COLO829 (cell line): ENCODE measurements around the gene FN1.
"Not testable (repeated sequence)": the region's sequence is repeated elsewhere in the genome, so short reads cannot be mapped to it uniquely, and the experiment has no call there.

ENCODE experiments used
- DNase-seq: peaks from one replicate; pipeline ENCODE4 v3.0.0; 2012; ENCODE audit warnings: low spot score

The FN1 gene

GRCh38 chr2:215338883-215339679 is 96.8 kb downstream of the FN1 start:
- DNase-seq: no peak

- no peak for DNase-seq
Measured at GRCh38 chr2:215332872-215333595, 102.8 kb downstream of the FN1 start.

DNA sequence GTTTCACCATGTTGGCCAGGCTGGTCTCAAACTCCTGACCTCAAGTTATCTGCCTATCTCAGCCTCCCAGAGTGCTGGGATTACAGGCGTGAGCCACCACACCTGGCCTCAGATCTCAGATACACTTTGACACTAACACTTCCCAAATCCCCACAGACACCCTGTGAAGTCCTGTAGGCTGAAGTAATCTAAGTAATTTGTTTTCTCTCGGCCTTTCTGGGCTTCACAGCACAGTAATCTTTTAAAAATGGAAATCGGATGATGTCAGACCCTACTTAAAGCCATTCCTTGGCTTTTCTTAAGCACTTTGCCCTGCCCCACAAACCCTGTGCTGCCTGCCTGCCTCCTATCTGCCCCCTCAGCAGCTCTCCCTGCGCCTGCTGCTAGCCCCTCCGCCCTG is 107.8 kb downstream of the FN1 start:
- no peak for DNase-seq

DNA sequence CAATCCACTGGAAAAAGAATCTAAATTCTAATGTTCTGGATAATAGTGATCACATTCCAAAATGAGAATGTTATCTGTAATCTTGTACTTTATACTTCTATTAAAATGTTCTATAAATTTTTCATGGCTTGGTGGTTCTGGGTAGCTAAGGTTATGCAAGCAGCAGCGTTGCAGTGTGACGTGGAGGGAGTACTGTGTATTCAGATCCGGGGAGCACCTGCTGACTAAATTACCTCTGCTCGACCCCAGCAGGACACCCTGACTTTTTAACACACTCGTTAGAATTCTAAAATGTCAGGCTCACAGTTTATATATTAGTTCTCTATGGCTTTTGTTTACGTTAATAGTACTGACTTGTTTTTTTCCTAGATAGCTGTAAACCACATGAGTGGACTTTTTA is 111.1 kb downstream of the FN1 start:
- DNase-seq: no peak

GRCh38 chr2:215320679-215321078 is 115.2 kb downstream of the FN1 start:
- no peak for DNase-seq

- DNase-seq: no peak
Measured at GRCh38 chr2:215320102-215320501, 115.8 kb downstream of the FN1 start.

DNA sequence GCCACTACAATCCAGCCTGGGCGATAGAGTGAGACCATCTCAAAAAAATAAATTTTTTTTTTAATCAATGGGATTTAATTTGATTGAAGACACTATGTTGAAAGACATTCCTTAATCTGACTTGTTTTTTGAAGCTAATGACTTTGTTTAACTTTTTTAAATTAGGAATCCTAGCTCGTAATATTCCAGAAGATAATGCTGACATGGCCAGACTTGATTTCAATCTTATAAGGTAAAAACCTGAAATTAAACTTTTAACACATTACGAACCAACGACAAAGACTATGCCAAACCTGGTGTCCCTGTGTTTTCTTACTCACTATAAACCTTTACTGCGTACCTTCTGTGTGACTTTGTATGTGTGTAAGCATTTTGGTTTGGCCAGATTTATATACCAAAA is 116.4 kb downstream of the FN1 start:
- no peak for DNase-seq

DNA sequence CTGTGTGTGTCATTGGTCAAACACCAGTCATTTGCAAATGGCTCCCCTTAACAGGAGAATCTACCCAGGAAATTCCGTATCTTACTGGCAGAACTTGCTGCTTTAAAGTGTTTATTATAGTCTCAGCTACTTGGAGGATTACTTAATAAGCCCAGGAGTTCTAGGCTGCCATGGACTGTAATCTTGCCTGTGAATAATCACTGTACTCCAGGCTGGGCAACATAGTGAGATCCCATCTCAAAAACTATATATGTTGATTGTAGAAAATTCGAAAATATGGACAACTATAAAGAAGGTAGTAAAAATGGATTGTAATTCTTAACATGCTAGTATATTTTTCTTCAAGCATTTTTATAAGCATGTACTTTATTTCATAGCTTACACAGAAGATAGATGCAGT is 119.5 kb downstream of the FN1 start:
- DNase-seq: no peak

DNA sequence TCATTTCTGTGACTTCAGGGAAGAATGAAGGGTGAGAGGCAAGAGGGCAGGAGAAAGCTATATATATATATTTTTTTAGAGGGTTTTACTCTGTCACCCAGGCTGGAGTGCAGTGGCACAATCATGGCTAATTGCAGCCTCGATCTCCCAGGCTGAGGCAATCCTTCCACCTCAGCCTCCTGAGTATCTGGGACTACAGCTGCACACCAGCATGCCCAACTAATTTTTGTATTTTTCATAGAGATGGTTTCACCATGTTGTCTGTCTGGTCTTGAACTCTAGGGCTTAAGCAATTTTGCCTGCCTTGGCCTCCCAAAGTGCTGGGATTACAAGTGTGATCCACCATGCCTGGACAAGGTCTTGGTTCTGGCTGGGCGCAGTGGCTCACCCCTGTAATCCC is 120.6 kb downstream of the FN1 start:
- no peak for DNase-seq

DNA sequence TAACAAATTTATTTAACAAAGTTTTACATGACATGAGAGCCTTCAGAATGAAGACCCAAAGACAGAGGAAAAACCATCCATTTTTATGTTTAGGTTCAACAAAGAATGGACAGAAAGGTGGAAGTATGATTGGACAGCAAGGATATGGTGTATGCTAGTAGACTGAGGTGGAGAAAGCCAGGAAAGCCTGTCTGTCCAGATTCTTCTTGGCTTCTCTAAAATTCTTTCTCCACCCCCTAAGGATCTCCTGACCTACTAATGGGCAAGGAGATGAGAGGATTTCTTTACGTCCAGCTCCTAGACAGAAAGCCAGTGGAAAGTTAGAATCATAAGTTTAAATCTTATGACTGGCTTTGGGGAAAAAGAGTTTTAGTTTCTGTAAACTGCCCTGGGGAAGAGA is 121.0 kb downstream of the FN1 start:
- no peak for DNase-seq

GRCh38 chr2:215313255-215313613 is 122.6 kb downstream of the FN1 start:
- DNase-seq: no peak

DNA sequence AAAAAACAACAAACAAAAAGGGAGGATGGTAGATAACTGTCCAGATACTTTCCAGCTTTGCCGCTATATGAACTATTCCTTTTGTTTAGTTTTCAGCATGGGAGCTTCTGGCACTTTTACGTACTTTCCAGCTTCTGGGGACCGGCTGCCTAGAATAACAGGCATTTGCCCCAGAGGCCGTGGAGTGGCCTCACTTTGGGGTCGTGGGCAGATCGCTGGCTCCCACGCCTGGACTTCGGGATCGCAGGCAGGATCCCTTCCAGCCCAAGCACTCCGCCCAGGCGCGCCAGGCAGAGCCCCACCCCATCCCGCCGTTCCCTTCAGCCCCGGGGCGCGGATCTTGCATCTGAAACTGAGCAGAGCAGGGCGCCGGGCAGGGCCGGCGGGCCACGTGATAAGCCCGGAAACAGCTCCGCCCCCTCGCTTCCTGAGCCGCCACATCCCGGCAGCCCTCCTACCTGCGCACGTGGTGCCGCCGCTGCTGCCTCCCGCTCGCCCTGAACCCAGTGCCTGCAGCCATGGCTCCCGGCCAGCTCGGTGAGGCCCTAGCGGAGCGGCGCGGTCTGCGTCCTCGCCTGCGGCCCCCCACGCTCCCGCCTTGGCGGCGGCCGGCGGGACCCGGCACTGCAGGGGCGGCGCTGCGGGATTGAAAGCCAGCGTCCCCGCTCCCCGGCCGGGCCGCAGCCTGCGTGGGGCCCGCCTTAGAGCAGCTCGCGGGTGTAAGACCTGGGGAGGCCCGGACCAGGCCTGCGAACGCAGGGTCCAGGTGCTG is 124.1 kb downstream of the FN1 start, which contains the start of gene ATIC:
TSS of gene ATIC (plus strand) at position 435 of the 772 bp plus-strand sequence. CDS start at position 519, 84 bp downstream.
- peak; percentile 83 for DNase-seq

DNA sequence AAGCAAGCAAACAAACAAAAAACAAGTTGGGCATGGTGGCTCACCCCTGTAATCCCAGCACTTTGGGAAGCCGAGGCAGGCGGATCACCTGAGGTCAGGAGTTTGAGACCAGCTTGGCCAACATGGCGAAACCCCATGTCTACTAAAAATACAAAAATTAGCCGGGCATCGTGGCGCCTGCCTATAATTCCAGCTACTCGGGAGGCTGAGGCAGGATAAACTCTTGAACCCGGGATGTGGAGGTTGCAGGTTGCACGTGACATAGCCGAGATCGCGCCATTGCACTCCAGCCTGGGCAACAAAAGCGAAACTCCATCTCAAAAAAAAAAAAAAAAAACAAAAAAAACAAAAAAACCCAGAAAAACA is 124.6 kb downstream of the FN1 start:
- not testable (repeated sequence) for DNase-seq
